Dermis blood vessel endothelial cell (primary cell): ENCODE data around the gene OXER1. TPM values are rescaled to one million over a fixed set of nuclear protein-coding genes. Genes with fewer than 3 reads are reported as not detected.

Experiments
- DNase-seq: peaks from one replicate; pipeline ENCODE4 v3.0.0; 2010
- total RNA-seq: library from RNA; depleted of rRNA; stranded (reverse); fragments of >200 nt; gene quantifications from 2 replicates; pipeline ENCODE4 v1.2.3, GENCODE V29; 2014

The OXER1 gene
- total RNA-seq, result not detected in 2 replicates

GRCh38 chr2:42764096-42764495 is at the start of gene OXER1:
Gene OXER1, minus strand, starts transcription at chr2:42764135. Its CDS starts 73 bp downstream, at chr2:42764062.
- no peak for DNase-seq

GRCh38 chr2:42812899-42813479 is 49.1 kb upstream of the OXER1 start:
- DNase-seq, result peak; percentile 57

- DNase-seq, result peak; percentile 76
These were observed 47.3 kb upstream of the OXER1 start for GRCh38 chr2:42810971-42811811.

GRCh38 chr2:42810121-42810970 is 46.4 kb upstream of the OXER1 start:
- peak; percentile 97 for DNase-seq

GRCh38 chr2:42809819-42810120 is 45.8 kb upstream of the OXER1 start:
- peak; percentile 84 for DNase-seq

GRCh38 chr2:42809131-42809818 is 45.3 kb upstream of the OXER1 start:
- no peak for DNase-seq

- DNase-seq, result no peak
These were observed 44.4 kb upstream of the OXER1 start for GRCh38 chr2:42808301-42808700.

- no peak for DNase-seq
These were observed 42.9 kb upstream of the OXER1 start for GRCh38 chr2:42806786-42807185.

- no peak for DNase-seq
These were observed 41.0 kb upstream of the OXER1 start for GRCh38 chr2:42804891-42805290.

GRCh38 chr2:42804338-42804737 is 40.4 kb upstream of the OXER1 start:
- DNase-seq, result no peak

- DNase-seq, result no peak
These were observed 38.2 kb upstream of the OXER1 start for GRCh38 chr2:42802150-42802549.

- DNase-seq, result no peak
These were observed 37.4 kb upstream of the OXER1 start for GRCh38 chr2:42801381-42801780.

GRCh38 chr2:42800981-42801380 is 37.0 kb upstream of the OXER1 start:
- no peak for DNase-seq

GRCh38 chr2:42800461-42800962 is 36.6 kb upstream of the OXER1 start:
- no peak for DNase-seq

GRCh38 chr2:42799881-42800280 is 35.9 kb upstream of the OXER1 start:
- DNase-seq, result no peak

- no peak for DNase-seq
These were observed 33.3 kb upstream of the OXER1 start for GRCh38 chr2:42797281-42797680.

- no peak for DNase-seq
These were observed 32.7 kb upstream of the OXER1 start for GRCh38 chr2:42796427-42797248.

GRCh38 chr2:42795841-42796301 is 31.9 kb upstream of the OXER1 start:
- DNase-seq, result peak; percentile 54

- DNase-seq, result no peak
These were observed 31.3 kb upstream of the OXER1 start for GRCh38 chr2:42795275-42795674.

GRCh38 chr2:42794271-42795046 is 30.5 kb upstream of the OXER1 start:
- DNase-seq, result no peak
